NB4 (cell line): Measurements from ENCODE around the gene EML4.

Experiments used
- MYC ChIP-seq: IDR thresholded peaks from 2 replicates; pipeline ENCODE4 v1.6.1; 2011; ENCODE audit warnings: low read depth, low read length
- TF ChIP-seq, protein P1 (sequence below): IDR thresholded peaks from one replicate; pipeline ENCODE4 v1.5.1; 2012; ENCODE audit warnings: low read depth, low read length

DNA sequence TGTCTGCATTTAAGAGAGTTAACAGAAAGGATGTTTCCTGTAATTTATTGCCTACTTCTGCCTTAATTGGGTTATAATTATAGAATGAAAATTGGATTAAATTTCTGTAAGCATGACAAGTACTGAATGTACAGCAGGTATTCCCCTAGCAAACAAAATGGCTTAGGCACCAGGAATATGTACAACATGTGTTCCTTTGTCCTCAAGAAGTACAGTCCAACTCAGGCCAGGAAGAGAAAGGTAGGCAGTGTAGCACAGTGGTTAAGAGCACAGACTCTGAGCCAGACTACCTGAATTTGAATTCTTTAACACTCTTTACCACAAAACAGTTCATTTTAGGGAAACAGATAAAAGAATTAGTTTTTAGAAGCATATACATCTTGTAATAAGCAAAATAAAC, 148.8 kb downstream of the EML4 start:
- TF ChIP-seq, protein P1, sequence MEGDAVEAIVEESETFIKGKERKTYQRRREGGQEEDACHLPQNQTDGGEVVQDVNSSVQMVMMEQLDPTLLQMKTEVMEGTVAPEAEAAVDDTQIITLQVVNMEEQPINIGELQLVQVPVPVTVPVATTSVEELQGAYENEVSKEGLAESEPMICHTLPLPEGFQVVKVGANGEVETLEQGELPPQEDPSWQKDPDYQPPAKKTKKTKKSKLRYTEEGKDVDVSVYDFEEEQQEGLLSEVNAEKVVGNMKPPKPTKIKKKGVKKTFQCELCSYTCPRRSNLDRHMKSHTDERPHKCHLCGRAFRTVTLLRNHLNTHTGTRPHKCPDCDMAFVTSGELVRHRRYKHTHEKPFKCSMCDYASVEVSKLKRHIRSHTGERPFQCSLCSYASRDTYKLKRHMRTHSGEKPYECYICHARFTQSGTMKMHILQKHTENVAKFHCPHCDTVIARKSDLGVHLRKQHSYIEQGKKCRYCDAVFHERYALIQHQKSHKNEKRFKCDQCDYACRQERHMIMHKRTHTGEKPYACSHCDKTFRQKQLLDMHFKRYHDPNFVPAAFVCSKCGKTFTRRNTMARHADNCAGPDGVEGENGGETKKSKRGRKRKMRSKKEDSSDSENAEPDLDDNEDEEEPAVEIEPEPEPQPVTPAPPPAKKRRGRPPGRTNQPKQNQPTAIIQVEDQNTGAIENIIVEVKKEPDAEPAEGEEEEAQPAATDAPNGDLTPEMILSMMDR: no peak
- TF ChIP-seq MYC: no peak
